ENCODE data around the gene AGBL4. TPM values are rescaled to one million over a fixed set of nuclear protein-coding genes. Genes with fewer than 3 reads are reported as not detected.

The AGBL4 gene
- total RNA-seq, 1 donor from 2014 or later: not detected

DNA sequence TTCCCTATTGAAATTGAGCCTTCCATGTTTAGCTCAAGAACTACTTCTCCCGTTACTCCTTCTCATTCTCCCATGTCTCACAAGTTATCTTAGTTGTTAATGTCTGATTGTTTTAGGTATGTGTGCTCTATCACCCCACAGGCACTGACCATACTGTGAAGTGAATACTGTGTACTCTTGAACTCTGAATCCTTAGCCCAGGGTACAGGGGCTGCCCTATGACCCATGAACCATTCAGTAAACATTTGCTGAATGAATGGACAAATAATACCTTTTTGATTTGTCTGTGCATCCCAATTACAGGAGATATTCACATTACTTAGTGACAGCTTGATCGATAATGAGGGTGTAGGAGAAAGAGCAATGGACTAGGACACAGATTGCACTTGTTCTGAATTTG, 1077.7 kb downstream of the AGBL4 start:
- DNase-seq (ENCODE audit: low read depth in 2 of 2): no peak

DNA sequence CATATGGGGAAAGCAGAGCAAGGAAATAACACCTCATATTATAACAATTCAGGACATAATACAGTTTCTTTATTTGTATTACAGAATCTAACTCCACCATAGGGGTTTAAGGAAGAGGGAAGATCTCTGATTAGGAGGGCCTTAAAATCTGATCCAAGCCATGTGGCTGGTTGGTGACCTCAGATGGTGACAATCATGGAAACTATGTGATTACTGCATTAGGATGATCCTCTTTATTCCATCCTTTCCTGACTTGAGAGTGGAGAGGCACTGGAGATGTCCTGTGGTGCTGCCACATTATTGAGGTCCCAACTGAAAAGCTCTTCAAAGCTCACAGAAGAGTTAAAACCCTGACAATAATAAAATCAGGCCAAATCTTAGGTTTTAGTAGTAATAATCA, 1078.9 kb downstream of the AGBL4 start:
- DNase-seq (ENCODE audit: low read depth in 2 of 2): no peak

GRCh38 chr1:48943826-48944225, 1079.9 kb downstream of the AGBL4 start:
- DNase-seq (ENCODE audit: low read depth in 2 of 2): no peak

DNA sequence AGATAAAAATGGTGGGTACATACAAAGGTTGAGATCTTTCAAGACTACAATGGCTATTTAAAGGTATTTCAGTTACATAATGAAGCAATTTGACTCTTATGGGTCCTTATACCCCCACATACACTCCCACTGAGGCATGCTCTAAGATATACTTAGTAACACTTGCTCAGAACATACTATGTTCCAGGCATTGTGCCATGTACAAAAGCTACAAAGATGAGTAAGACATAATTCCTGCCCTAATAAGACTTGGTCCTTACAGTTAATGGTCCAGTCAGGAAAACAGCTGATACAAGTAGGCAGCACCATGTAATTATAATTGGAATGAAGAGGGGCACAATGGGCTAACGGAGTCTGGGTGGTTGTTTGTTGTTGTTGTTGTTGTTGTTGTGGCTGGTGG, 1080.4 kb downstream of the AGBL4 start:
- DNase-seq (ENCODE audit: low read depth in 2 of 2): no peak

- no peak for DNase-seq (ENCODE audit: low read depth in 2 of 2)
Measured at GRCh38 chr1:48940962-48941732, 1082.6 kb downstream of the AGBL4 start.

- DNase-seq (ENCODE audit: low read depth in 2 of 2): no peak
Measured at GRCh38 chr1:48940354-48940753, 1083.4 kb downstream of the AGBL4 start.

- no peak for DNase-seq (ENCODE audit: low read depth in 2 of 2)
Measured at GRCh38 chr1:48939828-48940227, 1083.9 kb downstream of the AGBL4 start.

DNA sequence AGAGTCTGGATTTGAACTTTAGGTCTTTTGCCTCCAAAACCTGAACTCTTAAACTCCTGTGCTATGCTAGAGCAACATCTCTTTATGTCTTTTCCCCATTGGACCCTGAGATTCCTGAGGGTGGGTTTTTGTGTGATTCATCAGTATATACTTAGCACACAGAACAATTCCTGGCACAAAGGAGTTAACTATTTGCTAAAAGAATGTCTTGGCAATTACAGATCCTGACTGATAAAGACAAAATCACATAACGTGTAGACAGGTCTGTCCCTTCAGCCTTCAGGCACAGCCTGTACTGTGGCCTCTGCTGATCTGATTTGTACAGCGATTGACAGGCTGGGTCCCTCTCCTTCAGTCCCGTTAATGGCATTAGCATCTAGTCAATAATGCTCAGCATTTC, 1084.7 kb downstream of the AGBL4 start:
- DNase-seq (ENCODE audit: low read depth in 2 of 2): no peak

DNA sequence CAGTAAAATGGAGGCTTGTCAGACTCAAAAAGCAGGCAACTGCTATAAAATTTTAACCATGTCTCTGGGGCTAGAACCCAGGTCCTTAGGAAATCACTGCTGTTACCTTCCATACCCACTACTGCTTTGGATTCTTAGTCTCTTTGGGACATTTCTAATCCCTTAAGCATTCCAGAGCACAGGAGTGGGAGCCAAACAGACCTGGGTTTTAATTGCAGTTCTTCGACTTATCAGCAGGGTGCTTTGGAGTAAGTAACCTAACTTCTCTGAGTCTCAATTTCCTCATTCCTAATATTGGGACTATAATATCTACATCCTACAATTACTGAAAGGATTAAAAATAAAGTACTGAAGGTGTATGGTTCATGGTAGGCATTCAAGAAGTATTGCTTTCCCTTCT, 1086.0 kb downstream of the AGBL4 start:
- no peak for DNase-seq (ENCODE audit: low read depth in 2 of 2)

DNA sequence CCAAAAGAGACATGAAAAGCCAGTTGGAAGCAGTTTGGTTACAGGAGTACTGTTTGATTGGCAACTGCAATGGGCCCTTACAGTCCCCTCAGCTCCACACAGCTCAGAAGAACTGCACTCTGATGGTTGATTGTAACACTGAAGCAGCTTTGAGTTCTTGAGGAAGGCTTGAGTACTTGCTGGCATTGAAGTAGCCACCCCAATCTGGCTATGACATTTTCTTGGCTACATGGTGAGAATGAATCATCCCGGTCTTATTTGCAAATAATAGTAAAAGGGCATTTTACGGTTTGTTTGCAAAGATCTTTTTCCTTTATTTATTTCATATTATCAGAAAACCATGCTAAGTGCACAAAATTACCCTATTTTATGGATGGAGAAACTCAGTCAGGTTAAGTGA, 1087.3 kb downstream of the AGBL4 start:
- DNase-seq (ENCODE audit: low read depth in 2 of 2): no peak

DNA sequence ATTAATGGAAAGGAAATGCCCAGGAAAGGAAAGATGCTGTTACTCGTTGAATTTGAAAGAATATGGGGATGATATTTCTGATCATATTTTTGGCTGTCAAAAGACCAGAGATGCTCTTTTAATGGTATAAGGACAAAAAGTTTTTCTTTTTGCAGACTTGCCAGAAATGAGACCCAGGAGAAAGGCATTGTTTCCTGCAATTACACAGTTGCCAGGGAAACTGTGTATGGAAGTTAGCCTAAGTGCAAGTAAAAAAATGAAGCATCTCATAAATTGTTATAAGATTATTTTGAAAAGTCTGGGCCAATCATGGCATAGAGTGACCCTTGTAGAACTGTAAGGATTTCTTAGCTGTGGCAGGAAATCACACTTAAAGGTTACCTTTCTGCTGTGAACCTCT, 1091.4 kb downstream of the AGBL4 start:
- DNase-seq (ENCODE audit: low read depth in 2 of 2): peak in 1 of 2 donors; percentile 6

- DNase-seq (ENCODE audit: low read depth in 2 of 2): peak; percentile 61 to 78
Measured at GRCh38 chr1:48931506-48932192, 1092.1 kb downstream of the AGBL4 start.

DNA sequence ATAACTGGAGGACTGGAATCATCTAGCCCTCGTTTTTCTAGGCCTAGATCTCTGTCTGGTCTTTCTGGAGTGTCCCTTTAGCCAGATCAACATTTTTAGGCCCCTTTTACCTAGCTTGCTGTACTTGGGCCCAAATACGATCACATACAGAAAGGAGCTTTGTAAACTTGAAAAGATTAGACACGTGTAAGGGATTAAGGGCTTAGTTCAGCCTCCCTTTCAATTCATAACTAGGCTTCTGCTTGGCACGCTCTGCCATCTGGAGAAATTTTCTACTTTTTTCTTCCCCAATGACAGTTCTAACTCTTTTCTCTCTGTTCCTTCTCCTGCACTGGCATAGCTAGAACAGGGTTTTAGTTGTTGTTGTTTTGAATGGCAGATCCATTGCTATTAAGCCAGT, 1093.7 kb downstream of the AGBL4 start:
- DNase-seq (ENCODE audit: low read depth in 2 of 2): no peak

DNA sequence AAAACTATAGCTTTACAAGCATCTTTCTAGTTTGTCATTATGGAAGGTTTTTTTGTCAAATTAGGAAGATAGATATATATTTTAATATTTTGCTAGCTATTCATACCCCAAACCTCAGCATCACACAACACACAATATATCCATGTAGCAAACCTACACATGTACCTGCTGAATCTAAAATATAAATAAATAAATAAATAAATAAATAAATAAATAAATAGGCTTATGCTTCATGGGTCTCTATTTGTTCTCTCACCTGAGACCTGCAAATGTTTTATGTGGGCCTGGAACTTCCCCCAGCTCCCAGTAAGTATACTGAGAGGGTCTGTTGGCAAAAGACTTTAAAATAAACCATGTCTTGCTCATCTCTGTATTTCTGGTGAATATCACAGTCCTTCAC, 1099.7 kb downstream of the AGBL4 start:
- DNase-seq (ENCODE audit: low read depth in 2 of 2): no peak

GRCh38 chr1:48923116-48923515, 1100.6 kb downstream of the AGBL4 start:
- DNase-seq (ENCODE audit: low read depth in 2 of 2): no peak

GRCh38 chr1:48920851-48921250, 1102.9 kb downstream of the AGBL4 start:
- no peak for DNase-seq (ENCODE audit: low read depth in 2 of 2)

DNA sequence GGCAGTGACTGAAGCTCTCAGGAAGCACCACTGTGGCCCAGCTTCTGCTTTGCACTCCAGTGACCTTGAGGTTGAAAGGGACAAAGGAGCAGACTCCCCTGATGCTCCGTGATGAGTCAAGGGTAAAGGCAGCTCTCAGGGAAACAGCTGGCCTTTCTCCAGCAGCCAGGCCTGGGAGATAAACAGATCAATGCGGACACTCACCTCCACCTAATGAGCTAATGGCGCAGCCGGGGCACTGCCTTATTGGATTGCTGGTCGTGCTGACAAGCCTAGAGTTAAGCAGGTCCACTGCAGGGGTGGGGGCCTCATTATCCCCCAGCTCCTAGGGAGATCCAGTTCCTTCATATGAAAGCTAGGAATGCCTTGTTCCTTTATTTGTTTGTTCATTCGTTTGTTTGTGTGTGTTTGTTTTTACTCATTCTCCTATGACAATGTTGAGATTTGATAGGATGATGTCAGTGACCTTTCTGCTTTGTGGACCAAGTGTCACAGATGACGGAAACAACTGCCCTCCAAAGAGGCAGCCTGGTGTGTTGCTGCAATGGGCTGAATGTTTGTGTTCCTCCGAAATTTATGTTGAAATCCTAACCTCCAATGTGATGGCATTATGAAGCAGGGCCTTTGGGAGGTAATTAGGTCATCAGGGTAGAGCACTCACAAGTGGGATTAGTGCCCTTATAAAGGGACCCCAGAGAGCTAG, 1105.7 kb downstream of the AGBL4 start:
- DNase-seq (ENCODE audit: low read depth in 2 of 2): peak in 1 of 2 donors; percentile 36

- DNase-seq (ENCODE audit: low read depth in 2 of 2): no peak
Measured at GRCh38 chr1:48917070-48917454, 1106.7 kb downstream of the AGBL4 start.

GRCh38 chr1:48916130-48917069, 1107.4 kb downstream of the AGBL4 start:
- DNase-seq (ENCODE audit: low read depth in 2 of 2): peak; percentile 47 to 48

DNA sequence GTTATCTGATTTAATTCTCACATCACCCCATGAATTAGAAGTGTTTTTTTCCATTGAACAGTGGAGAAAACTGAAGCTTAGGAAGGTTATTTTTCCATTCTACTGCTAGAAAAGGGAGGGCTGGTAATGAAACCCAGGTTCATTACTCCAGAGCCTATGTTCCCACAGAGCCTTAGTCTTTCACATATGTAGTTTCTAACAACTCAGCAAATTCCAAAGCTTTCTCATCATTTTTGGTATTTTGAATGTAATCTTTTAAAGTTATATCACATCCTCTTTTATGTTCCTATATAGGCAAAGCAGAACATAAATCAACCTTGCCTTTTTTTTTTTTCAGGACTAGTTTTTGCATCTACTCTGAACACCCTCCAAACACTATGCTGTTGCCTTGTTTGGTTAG, 1115.1 kb downstream of the AGBL4 start:
- no peak for DNase-seq (ENCODE audit: low read depth in 2 of 2)

DNA sequence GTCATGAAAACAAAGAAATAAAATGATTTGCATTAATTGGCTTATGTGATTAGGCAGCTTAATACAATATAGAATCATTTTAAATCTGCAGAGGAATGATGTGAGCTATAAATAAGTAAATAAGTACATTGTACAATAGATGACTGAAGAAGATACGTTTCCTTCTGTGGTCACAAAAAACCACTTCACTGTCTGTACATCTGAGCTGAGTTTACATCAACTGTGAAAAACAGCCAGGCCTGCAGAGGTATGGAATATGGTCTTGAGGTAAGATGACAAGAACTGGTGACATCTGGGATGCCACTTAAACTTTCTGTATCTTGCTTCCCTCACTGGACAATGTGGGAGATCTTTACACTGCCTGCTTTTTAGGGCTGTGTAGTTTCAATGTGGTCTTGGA, 1117.0 kb downstream of the AGBL4 start:
- DNase-seq (ENCODE audit: low read depth in 2 of 2): no peak

Data from dermis microvascular lymphatic vessel endothelial cell (primary cell).